H9 (cell line): ENCODE results near the gene PATL2. TPM values are rescaled to one million over a fixed set of nuclear protein-coding genes. Genes with fewer than 3 reads are reported as not detected.

Experiments
- DNase-seq: peaks from one replicate; pipeline ENCODE4 v3.0.0-alpha.2; 2017
- H2AFZ ChIP-seq: one replicate; pipeline ENCODE4 v1.6.1; 2013; ENCODE audit warnings: mild to moderate bottlenecking, low read length, control low read depth, moderate library complexity
- H2AK5ac ChIP-seq: 2 replicates; pipeline ENCODE4 v1.6.1; 2013; ENCODE audit warnings: low read length, control low read depth, mixed read lengths; ENCODE audit not compliant: insufficient read length
- H2BK120ac ChIP-seq: one replicate; pipeline ENCODE4 v1.6.1; 2013; ENCODE audit warnings: low read depth, mild to moderate bottlenecking, low read length, control low read depth, inconsistent platforms; ENCODE audit not compliant: poor library complexity, severe bottlenecking
- H2BK12ac ChIP-seq: 2 replicates; pipeline ENCODE4 v1.6.1; 2013; ENCODE audit warnings: low read length, control low read depth, mixed read lengths, low read depth; ENCODE audit not compliant: insufficient read length
- H2BK15ac ChIP-seq: 2 replicates; pipeline ENCODE4 v1.6.1; 2013; ENCODE audit warnings: low read depth, low read length, control low read depth
- H2BK20ac ChIP-seq: one replicate; pipeline ENCODE4 v1.6.1; 2013; ENCODE audit warnings: low read depth, mild to moderate bottlenecking, low read length, control low read depth, inconsistent platforms; ENCODE audit not compliant: poor library complexity, severe bottlenecking
- H2BK5ac ChIP-seq: 2 replicates; pipeline ENCODE4 v1.6.1; 2013; ENCODE audit warnings: low read length, control low read depth, mixed read lengths; ENCODE audit not compliant: insufficient read length
- H3K14ac ChIP-seq: 2 replicates; pipeline ENCODE4 v1.6.1; 2013; ENCODE audit warnings: low read length, control low read depth; ENCODE audit not compliant: insufficient read depth
- H3K18ac ChIP-seq: 2 replicates; pipeline ENCODE4 v1.6.1; 2013; ENCODE audit warnings: low read depth, mild to moderate bottlenecking, mixed read lengths, low read length, control low read depth; ENCODE audit not compliant: insufficient read length
- H3K23ac ChIP-seq: 2 replicates; pipeline ENCODE4 v1.6.1; 2013; ENCODE audit warnings: low read length, control low read depth, mixed read lengths, low read depth; ENCODE audit not compliant: insufficient read length
- H3K23me2 ChIP-seq: 2 replicates; pipeline ENCODE4 v1.6.1; 2013; ENCODE audit warnings: low read depth, mild to moderate bottlenecking, mixed read lengths, low read length, control low read depth; ENCODE audit not compliant: insufficient read length, poor library complexity, severe bottlenecking
- H3K27ac ChIP-seq: 2 replicates; pipeline ENCODE4 v1.5.1; 2013; ENCODE audit warnings: low read length, control low read depth, mixed read lengths, low read depth; ENCODE audit not compliant: insufficient read length
- H3K27me3 ChIP-seq: 2 replicates; pipeline ENCODE4 v1.6.1; 2013; ENCODE audit warnings: low read length, control low read depth, inconsistent platforms; ENCODE audit not compliant: insufficient read depth
- H3K4ac ChIP-seq: 2 replicates; pipeline ENCODE4 v1.6.1; 2013; ENCODE audit warnings: low read depth, mild to moderate bottlenecking, control low read depth, inconsistent platforms, low read length, moderate library complexity
- H3K4me1 ChIP-seq: 2 replicates; pipeline ENCODE4 v1.6.1; 2013; ENCODE audit warnings: low read length, control low read depth, inconsistent platforms; ENCODE audit not compliant: insufficient read depth
- H3K4me2 ChIP-seq: 2 replicates; pipeline ENCODE4 v1.6.1; 2013; ENCODE audit warnings: low read length, control low read depth, mixed read lengths; ENCODE audit not compliant: insufficient read length, insufficient read depth
- H3K56ac ChIP-seq: 2 replicates; pipeline ENCODE4 v1.6.1; 2013; ENCODE audit warnings: low read depth, mild to moderate bottlenecking, mixed read lengths, low read length, control low read depth; ENCODE audit not compliant: insufficient read length
- H3K79me1 ChIP-seq: 2 replicates; pipeline ENCODE4 v1.6.1; 2013; ENCODE audit warnings: low read depth, mild to moderate bottlenecking, moderate library complexity, low read length, control low read depth, inconsistent platforms; ENCODE audit not compliant: insufficient read depth, poor library complexity, severe bottlenecking
- H3K79me2 ChIP-seq: 2 replicates; pipeline ENCODE4 v1.6.1; 2013; ENCODE audit warnings: low read length, control low read depth, inconsistent platforms; ENCODE audit not compliant: insufficient read depth
- H3K9ac ChIP-seq: 2 replicates; pipeline ENCODE4 v1.6.1; 2013; ENCODE audit warnings: low read length, control low read depth, mixed read lengths; ENCODE audit not compliant: insufficient read length; ENCODE audit errors: extremely low read depth
- H3K9me3 ChIP-seq: one replicate; pipeline ENCODE4 v1.6.1; 2013; ENCODE audit warnings: low read depth, low read length, inconsistent platforms; ENCODE audit not compliant: control insufficient read depth
- H3T11ph ChIP-seq: one replicate; pipeline ENCODE4 v1.6.1; 2013; ENCODE audit warnings: mild to moderate bottlenecking, low read length, control low read depth, inconsistent platforms
- H4K20me1 ChIP-seq: one replicate; pipeline ENCODE4 v1.6.1; 2013; ENCODE audit not compliant: control insufficient read depth, insufficient read length, insufficient read depth
- H4K5ac ChIP-seq: 2 replicates; pipeline ENCODE4 v1.6.1; 2013; ENCODE audit warnings: low read depth, mild to moderate bottlenecking, mixed read lengths, low read length, control low read depth; ENCODE audit not compliant: insufficient read length
- H4K8ac ChIP-seq: replicated peaks from 2 replicates; pipeline ENCODE4 v1.6.1; 2013; ENCODE audit warnings: low read length, control low read depth, mixed read lengths, low read depth; ENCODE audit not compliant: insufficient read length
- H4K91ac ChIP-seq: 2 replicates; pipeline ENCODE4 v1.6.1; 2013; ENCODE audit warnings: low read depth, mild to moderate bottlenecking, moderate library complexity, mixed read lengths, low read length, control low read depth; ENCODE audit not compliant: insufficient read length
- H3K27ac Mint-ChIP-seq, 3 experiments: 2 replicates in 2 of 3; 3 replicates in 1 of 3; pipeline ENCODE4 v1.8.0; 2020 to 2021; ENCODE audit warnings: mixed read lengths in 3 of 3, mild to moderate bottlenecking in 1 of 3, moderate library complexity in 1 of 3
- H3K27me3 Mint-ChIP-seq: 2 replicates; pipeline ENCODE4 v1.8.0; 2021; ENCODE audit warnings: low read depth, mild to moderate bottlenecking, moderate library complexity, mixed read lengths
- H3K36me3 Mint-ChIP-seq, 3 experiments: 2 replicates in 2 of 3; 3 replicates in 1 of 3; pipeline ENCODE4 v1.8.0; 2020 to 2021; ENCODE audit warnings: low read depth in 3 of 3, mixed read lengths in 3 of 3; ENCODE audit not compliant: insufficient read depth in 1 of 3
- H3K4me1 Mint-ChIP-seq, 2 experiments: 2 replicates each; pipeline ENCODE4 v1.8.0; 2020; ENCODE audit warnings: mixed read lengths in 2 of 2
- H3K4me3 Mint-ChIP-seq, 2 experiments: 2 replicates in 1 of 2; 3 replicates in 1 of 2; pipeline ENCODE4 v1.8.0; 2020 to 2021; ENCODE audit warnings: mild to moderate bottlenecking in 2 of 2, mixed read lengths in 2 of 2, moderate library complexity in 1 of 2
- H3K9me3 Mint-ChIP-seq, 2 experiments: 2 replicates in 1 of 2; 3 replicates in 1 of 2; pipeline ENCODE4 v1.8.0; 2020; ENCODE audit warnings: mild to moderate bottlenecking in 2 of 2, mixed read lengths in 2 of 2, moderate library complexity in 1 of 2
- WGBS: extraction: QIAGEN DNeasy Blood & Tissue Kit; methylation state at CpG from one replicate; pipeline ENCODE4 v1.1.7; 2013; ENCODE audit warnings: missing lambda C conversion rate, low lambda C conversion rate, mixed read lengths; ENCODE audit not compliant: insufficient read length; ENCODE audit errors: extremely low coverage; 5-methylcytosine and 5-hydroxymethylcytosine counted together
- total RNA-seq: library from RNA; stranded (reverse); gene quantifications from 2 replicates; pipeline ENCODE4 v1.2.1, GENCODE V29; 2021
- TF ChIP-seq, protein P1 (sequence below): fragments of 200-600 bp; sonication (generic); conservative IDR thresholded peaks from 3 replicates; pipeline ENCODE4 v1.8.0; 2021; ENCODE audit warnings: antibody characterized with exemption, mild to moderate bottlenecking

PATL2 gene
- total RNA-seq, 1 experiment from 2014 or later, result 0.46 TPM

DNA sequence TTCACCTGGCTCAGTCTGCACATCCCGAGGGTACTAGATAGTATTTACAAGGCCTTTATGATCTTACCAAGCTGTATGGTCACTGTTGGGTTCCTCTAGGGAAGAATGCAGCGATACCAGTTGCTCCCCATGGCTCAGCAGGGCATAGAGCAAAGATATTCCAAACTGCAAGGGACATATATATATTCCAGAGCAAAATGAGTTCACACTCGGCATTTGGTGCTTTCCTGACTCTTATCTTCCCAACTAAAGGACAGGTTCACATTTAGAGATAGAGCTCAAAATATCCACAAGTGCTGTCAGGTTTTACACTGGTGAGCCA lies 44.1 kb downstream of the PATL2 start:
- DNase-seq, result no peak
- no peak overlapping the region for H3K4me2 ChIP-seq
- Mint-ChIP-seq H3K4me1 (peaks cover 17 to 19% of the 10 kb centered on the region in 2 experiments), H3K9me3 (no peaks in the 10 kb centered on the region; a peak in 1 of 5 replicates), H3K36me3 (no peaks in the 10 kb centered on the region), H3K27me3 (no peaks in the 10 kb centered on the region; the same call in 1 of the 2 replicates), H3K27ac (no peak overlapping the region), H3K4me3 (no peak overlapping the region)
- no CpG with 5 or more reads among the region's 3 CpGs for WGBS
- no peak overlapping the region for H3K27ac ChIP-seq
- no peaks in the 10 kb centered on the region for H3K79me2 ChIP-seq
- no peak overlapping the region for H4K91ac ChIP-seq
- H3K18ac ChIP-seq, result no peak overlapping the region
- no peak overlapping the region for H4K8ac ChIP-seq
- no peak overlapping the region for H2AFZ ChIP-seq
- H3K56ac ChIP-seq, result no peak overlapping the region
- H3K14ac ChIP-seq, result no peak overlapping the region
- H4K20me1 ChIP-seq, result no peaks in the 10 kb centered on the region
- no peak overlapping the region for H3K4ac ChIP-seq
- H3K27me3 ChIP-seq, result no peaks in the 10 kb centered on the region
- no peak overlapping the region for H2AK5ac ChIP-seq
- no peaks in the 10 kb centered on the region for H3K9me3 ChIP-seq
- H3K23ac ChIP-seq, result no peak overlapping the region
- TF ChIP-seq, protein P1, sequence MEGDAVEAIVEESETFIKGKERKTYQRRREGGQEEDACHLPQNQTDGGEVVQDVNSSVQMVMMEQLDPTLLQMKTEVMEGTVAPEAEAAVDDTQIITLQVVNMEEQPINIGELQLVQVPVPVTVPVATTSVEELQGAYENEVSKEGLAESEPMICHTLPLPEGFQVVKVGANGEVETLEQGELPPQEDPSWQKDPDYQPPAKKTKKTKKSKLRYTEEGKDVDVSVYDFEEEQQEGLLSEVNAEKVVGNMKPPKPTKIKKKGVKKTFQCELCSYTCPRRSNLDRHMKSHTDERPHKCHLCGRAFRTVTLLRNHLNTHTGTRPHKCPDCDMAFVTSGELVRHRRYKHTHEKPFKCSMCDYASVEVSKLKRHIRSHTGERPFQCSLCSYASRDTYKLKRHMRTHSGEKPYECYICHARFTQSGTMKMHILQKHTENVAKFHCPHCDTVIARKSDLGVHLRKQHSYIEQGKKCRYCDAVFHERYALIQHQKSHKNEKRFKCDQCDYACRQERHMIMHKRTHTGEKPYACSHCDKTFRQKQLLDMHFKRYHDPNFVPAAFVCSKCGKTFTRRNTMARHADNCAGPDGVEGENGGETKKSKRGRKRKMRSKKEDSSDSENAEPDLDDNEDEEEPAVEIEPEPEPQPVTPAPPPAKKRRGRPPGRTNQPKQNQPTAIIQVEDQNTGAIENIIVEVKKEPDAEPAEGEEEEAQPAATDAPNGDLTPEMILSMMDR, result no peak
- peaks cover 6% of the 10 kb centered on the region for H3K79me1 ChIP-seq
- H2BK12ac ChIP-seq, result no peak overlapping the region
- no peak overlapping the region for H3K9ac ChIP-seq
- no peak overlapping the region for H2BK120ac ChIP-seq
- no peak overlapping the region for H3T11ph ChIP-seq
- no peak overlapping the region for H2BK5ac ChIP-seq
- no peak overlapping the region for H2BK15ac ChIP-seq
- no peaks in the 10 kb centered on the region for H3K4me1 ChIP-seq
- H3K23me2 ChIP-seq, result peaks cover 7% of the 10 kb centered on the region
- no peak overlapping the region for H4K5ac ChIP-seq
- H2BK20ac ChIP-seq, result no peak overlapping the region
